SH-SY5Y (cell line): ENCODE measurements around the gene SMIM45.
A peak's percentile ranks its signal among the peaks of the same experiment; 100 is the strongest.

Experiments
- GATA2 ChIP-seq: IDR thresholded peaks from 2 replicates; pipeline ENCODE4 v1.6.1; 2011; ENCODE audit warnings: mild to moderate bottlenecking, low read depth, low read length
- GATA3 ChIP-seq: IDR thresholded peaks from 2 replicates; pipeline ENCODE4 v1.6.1; 2011; ENCODE audit warnings: low read depth, mild to moderate bottlenecking, low read length, moderate library complexity

DNA sequence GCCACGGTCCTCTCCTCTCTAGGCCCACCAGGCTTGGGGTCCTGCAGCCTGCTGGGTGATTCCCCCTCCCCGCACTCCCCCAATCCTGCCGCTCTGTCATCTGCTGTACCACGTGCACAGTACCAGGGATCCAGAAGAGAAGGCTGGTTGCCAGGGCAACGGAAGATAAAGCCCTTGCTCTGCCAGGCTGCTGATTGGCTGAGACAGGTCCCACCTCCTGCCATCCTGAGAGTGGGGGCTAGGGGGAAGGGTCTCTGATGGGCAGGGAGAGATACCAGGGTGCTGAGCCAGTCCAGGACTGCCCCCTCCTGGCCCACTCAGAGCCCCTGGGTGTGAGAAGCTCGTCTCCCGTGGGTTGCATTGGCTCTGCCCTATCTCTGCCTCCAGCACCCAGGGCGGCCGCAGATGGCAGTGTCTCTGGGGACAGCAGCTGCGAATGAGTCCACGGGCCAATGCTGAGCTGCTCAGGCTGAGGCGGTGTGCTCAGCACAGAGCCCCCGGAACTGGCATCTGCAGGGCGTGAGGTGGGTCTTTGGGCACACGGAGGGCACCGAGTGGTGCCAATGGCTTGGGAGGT lies at the start of gene SMIM45:
- TF ChIP-seq GATA2 (peak; percentile 91), GATA3 (no peak)
